H1 (cell line): ENCODE measurements around the gene PEPD. TPM values are rescaled to one million over a fixed set of nuclear protein-coding genes. Genes with fewer than 3 reads are reported as not detected.

Source experiments
- CTCF ChIA-PET: fragments of 300-600 bp; sonication (Branson Sonifier 250); formaldehyde crosslinking; loops from one replicate; lab custom pipeline; 2021; ENCODE audit not compliant: partially characterized antibody; lab: Charles Lee
- POLR2A ChIA-PET: fragments of 300-600 bp; sonication (Branson Sonifier 250); formaldehyde crosslinking; loops from one replicate; lab custom pipeline; 2021; ENCODE audit warnings: inconsistent platforms; ENCODE audit not compliant: partially characterized antibody; lab: Charles Lee
- DNase-seq, 2 experiments: peaks; one replicate each; pipeline versions ENCODE4 v3.0.0 to v3.0.0-alpha.2; 2010 to 2022; ENCODE audit warnings: low spot score in 2 of 2, low read depth in 1 of 2, mixed read lengths in 1 of 2
- FAIRE-seq: peaks from 2 replicates; lab custom pipeline; 2011; peaks lifted over from hg19 to GRCh38; lab: Jason Lieb, UNC
- H2AFZ ChIP-seq: 2 replicates; pipeline ENCODE4 v1.8.1; 2012; ENCODE audit warnings: low read length, inconsistent platforms
- H2AK5ac ChIP-seq: 2 replicates; pipeline ENCODE4 v1.6.1; 2013; ENCODE audit warnings: low read depth, low read length
- H2BK120ac ChIP-seq: replicated peaks from 2 replicates; pipeline ENCODE3; 2013; ENCODE audit warnings: low read depth, low read length, inconsistent platforms
- H2BK12ac ChIP-seq: 2 replicates; pipeline ENCODE4 v1.6.1; 2013; ENCODE audit warnings: low read depth, low read length
- H2BK15ac ChIP-seq: 2 replicates; pipeline ENCODE4 v1.6.1; 2013; ENCODE audit warnings: low read length
- H2BK20ac ChIP-seq: 2 replicates; pipeline ENCODE4 v1.6.1; 2013; ENCODE audit warnings: low read length
- H2BK5ac ChIP-seq: 2 replicates; pipeline ENCODE4 v1.6.1; 2013; ENCODE audit warnings: low read depth, low read length
- H3K14ac ChIP-seq: 2 replicates; pipeline ENCODE4 v1.6.1; 2013; ENCODE audit warnings: inconsistent platforms; ENCODE audit not compliant: insufficient read length
- H3K18ac ChIP-seq: 2 replicates; pipeline ENCODE4 v1.6.1; 2013; ENCODE audit warnings: low read length; ENCODE audit errors: extremely low read depth
- H3K23ac ChIP-seq: 2 replicates; pipeline ENCODE4 v1.6.1; 2013; ENCODE audit warnings: inconsistent platforms; ENCODE audit not compliant: insufficient read length
- H3K23me2 ChIP-seq: 2 replicates; pipeline ENCODE4 v1.6.1; 2013; ENCODE audit warnings: low read depth, low read length
- H3K27ac ChIP-seq: 2 replicates; pipeline ENCODE4 v1.6.1; 2011; ENCODE audit warnings: low read depth, low read length, inconsistent platforms
- H3K27me3 ChIP-seq, 4 experiments: replicated peaks in 1 of 4; 1 replicate in 1 of 4; 2 replicates in 3 of 4; pipeline versions ENCODE4 v1.6.1 to v1.8.1; 2011 to 2013; ENCODE audit warnings: low read length in 3 of 4, mild to moderate bottlenecking in 3 of 4, inconsistent platforms in 2 of 4, mixed read lengths in 2 of 4, moderate library complexity in 1 of 4; ENCODE audit not compliant: control insufficient read depth in 3 of 4, insufficient read depth in 3 of 4; ENCODE audit errors: extremely low read depth in 1 of 4
- H3K36me3 ChIP-seq, 4 experiments: 2 replicates each; pipeline versions ENCODE4 v1.6.1 to v1.8.1; 2011 to 2013; ENCODE audit warnings: mild to moderate bottlenecking in 4 of 4, low read length in 3 of 4, moderate library complexity in 2 of 4, control low read depth in 1 of 4, inconsistent platforms in 1 of 4; ENCODE audit not compliant: insufficient read depth in 4 of 4, control insufficient read depth in 2 of 4
- H3K4ac ChIP-seq: replicated peaks from 2 replicates; pipeline ENCODE3; 2013; ENCODE audit warnings: low read length, low read depth, mixed read lengths, inconsistent platforms; ENCODE audit not compliant: insufficient read length
- H3K4me1 ChIP-seq, 4 experiments: replicated peaks in 1 of 4; 1 replicate in 1 of 4; 2 replicates in 3 of 4; pipeline versions ENCODE4 v1.6.1 to v1.8.1; 2011 to 2013; ENCODE audit warnings: low read length in 3 of 4, inconsistent platforms in 2 of 4, mixed read lengths in 1 of 4; ENCODE audit not compliant: insufficient read depth in 4 of 4, control insufficient read depth in 3 of 4
- H3K4me2 ChIP-seq, 2 experiments: 2 replicates each; pipeline versions ENCODE4 v1.6.1 to v1.8.1; 2011 to 2013; ENCODE audit warnings: low read depth in 2 of 2, low read length in 2 of 2, control low read depth in 1 of 2, inconsistent platforms in 1 of 2, mild to moderate bottlenecking in 1 of 2; ENCODE audit not compliant: insufficient read depth in 1 of 2
- H3K4me3 ChIP-seq, 4 experiments: fragments of 200-600, 300-600 bp in 1 of 4; sonication (generic), shearing (Covaris generic), sonication (Bioruptor Twin) in 1 of 4; 2 replicates each; pipeline versions ENCODE4 v1.5.1 to v1.8.1; 2011 to 2016; ENCODE audit warnings: low read length in 4 of 4, low read depth in 3 of 4, control low read depth in 2 of 4, inconsistent platforms in 2 of 4, mild to moderate bottlenecking in 2 of 4, mixed read lengths in 1 of 4, moderate library complexity in 1 of 4; ENCODE audit not compliant: insufficient read depth in 2 of 4; ENCODE audit errors: extremely low read depth in 1 of 4
- H3K56ac ChIP-seq: replicated peaks from 2 replicates; pipeline ENCODE3; 2013; ENCODE audit warnings: low read depth, mild to moderate bottlenecking, mixed read lengths, low read length, inconsistent platforms; ENCODE audit not compliant: insufficient read length
- H3K79me1 ChIP-seq: 2 replicates; pipeline ENCODE4 v1.6.1; 2013; ENCODE audit warnings: low read depth, low read length, control low read depth
- H3K79me2 ChIP-seq, 2 experiments: 2 replicates each; pipeline versions ENCODE4 v1.6.1 to v1.8.1; 2012 to 2013; ENCODE audit warnings: low read length in 2 of 2, mild to moderate bottlenecking in 2 of 2, inconsistent platforms in 1 of 2; ENCODE audit not compliant: insufficient read depth in 2 of 2, control insufficient read depth in 1 of 2
- H3K9ac ChIP-seq, 4 experiments: replicated peaks in 1 of 4; 1 replicate in 1 of 4; 2 replicates in 3 of 4; pipeline versions ENCODE4 v1.6.1 to v1.8.1; 2011 to 2013; ENCODE audit warnings: low read depth in 3 of 4, low read length in 3 of 4, control low read depth in 2 of 4, mild to moderate bottlenecking in 2 of 4, moderate library complexity in 2 of 4, inconsistent platforms in 1 of 4; ENCODE audit errors: extremely low read depth in 1 of 4
- H3K9me3 ChIP-seq, 2 experiments: 2 replicates each; pipeline versions ENCODE4 v1.6.1 to v1.8.1; 2012 to 2013; ENCODE audit warnings: mild to moderate bottlenecking in 2 of 2, moderate library complexity in 2 of 2, control low read depth in 1 of 2, inconsistent platforms in 1 of 2, low read depth in 1 of 2, low read length in 1 of 2, mixed read lengths in 1 of 2; ENCODE audit not compliant: insufficient read depth in 2 of 2
- H4K20me1 ChIP-seq, 2 experiments: replicated peaks in 1 of 2; 2 replicates each; pipeline versions ENCODE3 to v1.8.1; 2011 to 2013; ENCODE audit warnings: inconsistent platforms in 2 of 2, low read length in 2 of 2, mild to moderate bottlenecking in 1 of 2; ENCODE audit not compliant: insufficient read depth in 2 of 2, control insufficient read depth in 1 of 2
- H4K5ac ChIP-seq: 2 replicates; pipeline ENCODE4 v1.6.1; 2013; ENCODE audit warnings: low read length, low read depth, mixed read lengths, inconsistent platforms; ENCODE audit not compliant: insufficient read length
- H4K8ac ChIP-seq: 2 replicates; pipeline ENCODE4 v1.8.0; 2013; ENCODE audit warnings: mild to moderate bottlenecking, moderate library complexity, low read length, inconsistent platforms; ENCODE audit not compliant: insufficient read depth; ENCODE audit errors: extremely low read depth
- H4K91ac ChIP-seq: replicated peaks from 2 replicates; pipeline ENCODE3; 2013; ENCODE audit warnings: low read length, mixed read lengths, inconsistent platforms; ENCODE audit not compliant: insufficient read length
- CHD1 ChIP-seq: IDR thresholded peaks from 2 replicates; pipeline ENCODE4 v1.6.1; 2012; ENCODE audit warnings: low read depth, low read length, improper control_type of control experiment
- KDM1A ChIP-seq: fragments of 200-600, 300-600 bp; sonication (generic); IDR thresholded peaks from 2 replicates; pipeline ENCODE4 v1.7.1; 2016; ENCODE audit warnings: mild to moderate bottlenecking, low read length, borderline replicate concordance
- POU5F1 ChIP-seq: IDR thresholded peaks from 2 replicates; pipeline ENCODE4 v1.6.1; 2011; ENCODE audit warnings: low read depth, mild to moderate bottlenecking, low read length, moderate library complexity
- RFX5 ChIP-seq: IDR thresholded peaks from 2 replicates; pipeline ENCODE4 v1.6.1; 2011; ENCODE audit warnings: low read depth, low read length, improper control_type of control experiment, borderline replicate concordance
- SIN3A ChIP-seq, 2 experiments: IDR thresholded peaks in 1 of 2; conservative IDR thresholded peaks in 1 of 2; 2 replicates each; pipeline ENCODE4 v1.6.1; 2011 to 2012; ENCODE audit warnings: low read length in 2 of 2, improper control_type of control experiment in 1 of 2, low read depth in 1 of 2, mild to moderate bottlenecking in 1 of 2
- SIRT6 ChIP-seq: IDR thresholded peaks from one replicate; pipeline ENCODE4 v1.7.1; 2012; ENCODE audit warnings: low read length, inconsistent platforms
- SP1 ChIP-seq: IDR thresholded peaks from 2 replicates; pipeline ENCODE4 v1.6.1; 2011; ENCODE audit warnings: low read depth, low read length
- WGBS, 2 experiments: shearing (Covaris generic) in 1 of 2; methylation state at CpG; one replicate each; pipeline versions ENCODE4 v1.1.6 to v1.1.7; 2013 to 2015; ENCODE audit warnings: low lambda C conversion rate in 2 of 2, mixed read lengths in 2 of 2, inconsistent platforms in 1 of 2, low coverage in 1 of 2, missing lambda C conversion rate in 1 of 2; ENCODE audit not compliant: insufficient replicate concordance in 2 of 2, insufficient coverage in 1 of 2, insufficient read length in 1 of 2; ENCODE audit errors: extremely low coverage in 1 of 2, missing lambda C conversion rate in 1 of 2; 5-methylcytosine and 5-hydroxymethylcytosine counted together
- polyA plus RNA-seq, 7 experiments: library from polyadenylated mRNA; depleted of rRNA in 3 of 7; stranded (reverse) in 5 of 7; unstranded in 2 of 7; fragments of >200 nt in 5 of 7; fragments of 200-250 nt in 2 of 7; gene quantifications; 1 replicate in 5 of 7; 2 replicates in 1 of 7; 4 replicates in 1 of 7; pipeline versions ENCODE4 v1.2.1 to v1.2.3, GENCODE V29; 2011 to 2013; ENCODE audit warnings: missing spikeins in 2 of 7, mixed read lengths in 2 of 7
- total RNA-seq: library from RNA; stranded (reverse); fragmentation: NEBNext Ultra II Directional; extraction: Animal tissue kit (Norgen Biotek cat#: 25700); gene quantifications from 2 replicates; pipeline ENCODE4 v1.2.1, GENCODE V29; 2021
- TF ChIP-seq, protein P1 (sequence below): IDR thresholded peaks from 2 replicates; pipeline ENCODE4 v1.6.1; 2011; ENCODE audit warnings: low read depth, mild to moderate bottlenecking, low read length; ENCODE audit not compliant: insufficient read depth

PEPD gene
- total and polyA plus RNA-seq, 2 of the 8 experiments (the other 6 are each of a cell fraction or from before 2014, with no cell fraction given), result 84.1 to 178 TPM

DNA sequence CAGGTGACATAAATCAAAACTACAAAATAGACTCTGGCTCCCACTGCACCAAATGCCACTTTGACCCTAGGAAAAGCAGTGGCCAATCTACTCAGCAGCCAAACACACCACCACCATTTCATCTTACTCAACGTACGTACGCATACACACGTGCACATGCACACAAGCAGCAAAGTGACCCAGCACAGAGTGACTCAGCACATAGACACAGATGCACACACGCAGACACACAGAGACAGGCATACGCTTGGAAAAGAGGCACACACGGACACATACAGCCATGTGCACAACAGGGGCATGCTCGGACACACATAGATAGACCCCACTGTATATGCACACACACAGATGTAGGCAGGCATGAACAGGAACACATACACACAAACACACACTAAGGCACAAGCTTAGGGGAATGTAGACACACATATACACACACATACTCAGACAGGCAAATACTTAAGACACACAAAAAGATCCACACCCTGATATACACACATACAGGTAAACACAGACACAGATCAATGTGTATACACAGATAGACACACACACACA is 37.3 kb downstream of the PEPD start:
- Histone ChIP-seq H2BK12ac (no peak overlapping the region), H3K23me2 (no peaks in the 10 kb centered on the region), H3K79me2 (no peaks in the 10 kb centered on the region), H3K14ac (no peak overlapping the region), H3K4me3 (no peak overlapping the region), H3K36me3 (no peaks in the 10 kb centered on the region), H2AFZ (no peak overlapping the region), H4K20me1 (peaks cover 0 to 2% of the 10 kb centered on the region in 2 experiments), H3K23ac (no peak overlapping the region), H4K5ac (no peak overlapping the region), H2AK5ac (no peak overlapping the region), H3K27me3 (no peaks in the 10 kb centered on the region), H3K4me2 (no peak overlapping the region), H3K4me1 (no peaks in the 10 kb centered on the region), H3K27ac (no peak overlapping the region), H4K8ac (no peak overlapping the region), H2BK120ac (no peak overlapping the region), H3K4ac (no peak overlapping the region), H2BK20ac (no peak overlapping the region), H3K18ac (no peak overlapping the region), H3K9me3 (no peaks in the 10 kb centered on the region), H4K91ac (no peak overlapping the region), H2BK5ac (peak overlapping the region; percentile 67; the same call in 1 of the 2 replicates), H3K79me1 (0 out of 2 replicates have a peak, but pooled peaks cover 2% of the 10 kb centered on the region), H2BK15ac (no peak overlapping the region), H3K56ac (no peak overlapping the region), H3K9ac (no peak overlapping the region)
- FAIRE-seq (no peak), DNase-seq (no peak)
- POLR2A ChIA-PET, result no interaction called here
- no peak for TF ChIP-seq SIRT6
- TF ChIP-seq SP1, result no peak
- no peak for TF ChIP-seq POU5F1
- no peak for TF ChIP-seq KDM1A
- TF ChIP-seq, protein P1, sequence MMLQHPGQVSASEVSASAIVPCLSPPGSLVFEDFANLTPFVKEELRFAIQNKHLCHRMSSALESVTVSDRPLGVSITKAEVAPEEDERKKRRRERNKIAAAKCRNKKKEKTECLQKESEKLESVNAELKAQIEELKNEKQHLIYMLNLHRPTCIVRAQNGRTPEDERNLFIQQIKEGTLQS, result no peak
- no peak for TF ChIP-seq SIN3A (conservative IDR thresholded peaks at IDR 0.05 in 1 of 2, IDR thresholded peaks at IDR 0.05 in 1 of 2; ENCODE audit: low read depth in 1 of 2, low read length in 2 of 2)
- no peak for TF ChIP-seq RFX5
- no peak for TF ChIP-seq CHD1
- CTCF ChIA-PET, result no interaction called here
- WGBS, 2 experiments, result 83% methylated on average over 8 of the region's 8 CpGs; no CpG with 5 or more reads in 1 of the 2 experiments
